Spleen (tissue), 11 donors: ENCODE measurements around the gene EVA1C. TPM values are rescaled to one million over a fixed set of nuclear protein-coding genes. Genes with fewer than 3 reads are reported as not detected.

ENCODE experiments used
- DNase-seq: peaks from one replicate; pipeline ENCODE4 v3.0.0-alpha.2; 2020
- H3K27ac ChIP-seq, 8 donors: fragments of 200-600 bp; sonication (generic) in 7 of 8; 1 replicate in 4 of 8; 2 replicates in 4 of 8; pipeline versions ENCODE4 v1.5.0 to v1.8.0; 2016 to 2021; ENCODE audit warnings: inconsistent platforms in 4 of 8, mild to moderate bottlenecking in 4 of 8, moderate library complexity in 1 of 8
- H3K27me3 ChIP-seq, 7 donors: fragments of 200-600 bp; sonication (generic) in 6 of 7; replicated peaks in 1 of 7; 1 replicate in 4 of 7; 2 replicates in 3 of 7; pipeline versions ENCODE4 v1.5.0 to v1.8.0; 2016 to 2021; ENCODE audit warnings: inconsistent platforms in 3 of 7, mild to moderate bottlenecking in 1 of 7
- H3K36me3 ChIP-seq, 6 donors: fragments of 200-600 bp; sonication (generic) in 5 of 6; 1 replicate in 4 of 6; 2 replicates in 2 of 6; pipeline versions ENCODE4 v1.5.0 to v1.8.0; 2016 to 2021; ENCODE audit warnings: inconsistent platforms in 2 of 6
- H3K4me1 ChIP-seq, 6 donors: fragments of 200-600 bp; sonication (generic) in 5 of 6; 1 replicate in 3 of 6; 2 replicates in 3 of 6; pipeline versions ENCODE4 v1.5.0 to v1.8.0; 2016 to 2021; ENCODE audit warnings: inconsistent platforms in 3 of 6
- H3K4me3 ChIP-seq, 8 donors: fragments of 200-600 bp; sonication (generic) in 7 of 8; 1 replicate in 4 of 8; 2 replicates in 4 of 8; pipeline versions ENCODE4 v1.5.0 to v1.8.0; 2016 to 2021; ENCODE audit warnings: inconsistent platforms in 4 of 8, mild to moderate bottlenecking in 4 of 8, moderate library complexity in 2 of 8
- H3K9me3 ChIP-seq, 8 donors: fragments of 200-600 bp; sonication (generic) in 7 of 8; 1 replicate in 4 of 8; 2 replicates in 4 of 8; pipeline versions ENCODE4 v1.5.0 to v1.8.0; 2016 to 2021; ENCODE audit warnings: inconsistent platforms in 4 of 8
- POLR2A ChIP-seq, 3 donors: fragments of 450-650 bp; IDR thresholded peaks; one replicate each; pipeline ENCODE4 v1.5.1; 2017; ENCODE audit warnings: antibody characterized with exemption in 3 of 3, mild to moderate bottlenecking in 1 of 3
- POLR2AphosphoS5 ChIP-seq, 3 donors: sonication (generic); formaldehyde crosslinking; IDR thresholded peaks; one replicate each; pipeline ENCODE4 v1.5.1; 2017; ENCODE audit warnings: antibody characterized with exemption in 3 of 3
- WGBS, 5 donors: extraction: QIAGEN DNeasy Blood & Tissue Kit in 3 of 5; methylation state at CpG; one replicate each; pipeline versions ENCODE4 v1.1.5 to v1.1.7; 2013 to 2018; 5-methylcytosine and 5-hydroxymethylcytosine counted together
- intact Hi-C: fragments of 100-400 bp; cut with DNase I; formaldehyde crosslinking; loops from one replicate; pipeline ENCODE4 v1.15.0; 2023; ENCODE audit warnings: low total_unique reads
- polyA plus RNA-seq, 3 donors: library from polyadenylated mRNA; stranded (reverse); fragments of 200-250 nt; gene quantifications; one replicate each; pipeline ENCODE4 v1.2.1, GENCODE V29; 2013
- total RNA-seq, 7 donors: library from RNA; depleted of rRNA in 3 of 7; stranded (reverse); fragments of >200 nt in 3 of 7; fragmentation: NEBNext Ultra II Directional in 4 of 7; extraction: Animal tissue kit (Norgen Biotek cat#: 25700) in 4 of 7; gene quantifications; one replicate each; pipeline versions ENCODE4 v1.1.0 to v1.2.1, GENCODE V29; 2016 to 2021
- TF ChIP-seq, protein P1 (sequence below), 11 experiments: fragments of 200-600 bp in 7 of 11; fragments of 450-650 bp in 4 of 11; sonication (generic) in 4 of 11; IDR thresholded peaks in 8 of 11; conservative IDR thresholded peaks in 3 of 11; 1 replicate in 7 of 11; 2 replicates in 4 of 11; pipeline versions ENCODE4 v1.4.0 to v1.8.0; 2016 to 2021; ENCODE audit warnings: antibody characterized with exemption in 11 of 11, inconsistent platforms in 4 of 11, mild to moderate bottlenecking in 1 of 11
- donor health status: healthy with polysubstance abuse.
- donor health status: DM: no; HTN: no; CAD: no; lungs with moderate emphysema.
- donor health status: DM: no; HTN: no; CAD: no.
- donor health status: Bipolar disorder and iron deficiency.
- donor health status: healthy.
- donor health status: DM: no; HTN: no; CAD: no.
- donor health status: DM: yes; HTN: yes; CAD: no.

EVA1C gene
- total and polyA plus RNA-seq, 10 donors, result 11.9 to 39.4 (median 25.4) TPM

DNA sequence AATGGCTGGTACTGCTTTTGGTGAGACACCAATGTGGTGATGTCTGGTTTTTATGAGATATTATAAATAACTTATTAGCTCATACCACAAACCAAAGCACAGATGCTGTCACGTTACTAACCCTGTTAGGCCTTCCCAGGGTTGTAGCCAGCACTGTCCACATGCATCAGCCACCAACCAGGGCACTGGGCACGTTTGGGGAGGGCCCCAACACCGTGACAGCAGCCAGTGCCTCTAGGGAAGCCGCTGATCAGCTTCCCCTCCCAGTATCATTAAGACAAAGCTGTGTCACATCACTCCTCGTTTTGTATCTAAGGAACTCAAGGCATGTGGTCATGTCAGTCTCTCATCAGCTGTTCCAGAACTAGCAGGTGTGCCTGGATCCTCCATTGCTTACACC is 33.5 kb upstream of the EVA1C start:
- WGBS, 5 donors, result 81 to 94% (median 83%) methylated on average over 3 to 5 of the region's 5 CpGs
- Histone ChIP-seq H3K27ac (no peak overlapping the region), H3K4me3 (no peak overlapping the region), H3K4me1 (no peaks in the 10 kb centered on the region), H3K36me3 (peaks cover 0 to 100% (median 49%) of the 10 kb centered on the region in 6 donors), H3K9me3 (no peaks in the 10 kb centered on the region), H3K27me3 (no peaks in the 10 kb centered on the region)
- DNase-seq, result peak; percentile 25
- TF ChIP-seq, protein P1, sequence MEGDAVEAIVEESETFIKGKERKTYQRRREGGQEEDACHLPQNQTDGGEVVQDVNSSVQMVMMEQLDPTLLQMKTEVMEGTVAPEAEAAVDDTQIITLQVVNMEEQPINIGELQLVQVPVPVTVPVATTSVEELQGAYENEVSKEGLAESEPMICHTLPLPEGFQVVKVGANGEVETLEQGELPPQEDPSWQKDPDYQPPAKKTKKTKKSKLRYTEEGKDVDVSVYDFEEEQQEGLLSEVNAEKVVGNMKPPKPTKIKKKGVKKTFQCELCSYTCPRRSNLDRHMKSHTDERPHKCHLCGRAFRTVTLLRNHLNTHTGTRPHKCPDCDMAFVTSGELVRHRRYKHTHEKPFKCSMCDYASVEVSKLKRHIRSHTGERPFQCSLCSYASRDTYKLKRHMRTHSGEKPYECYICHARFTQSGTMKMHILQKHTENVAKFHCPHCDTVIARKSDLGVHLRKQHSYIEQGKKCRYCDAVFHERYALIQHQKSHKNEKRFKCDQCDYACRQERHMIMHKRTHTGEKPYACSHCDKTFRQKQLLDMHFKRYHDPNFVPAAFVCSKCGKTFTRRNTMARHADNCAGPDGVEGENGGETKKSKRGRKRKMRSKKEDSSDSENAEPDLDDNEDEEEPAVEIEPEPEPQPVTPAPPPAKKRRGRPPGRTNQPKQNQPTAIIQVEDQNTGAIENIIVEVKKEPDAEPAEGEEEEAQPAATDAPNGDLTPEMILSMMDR (IDR thresholded peaks at IDR 0.05 in 8 of 11, conservative IDR thresholded peaks at IDR 0.05 in 3 of 11), result no peak
- no peak for TF ChIP-seq POLR2AphosphoS5 (IDR thresholded peaks at IDR 0.05)
- no peak for TF ChIP-seq POLR2A (IDR thresholded peaks at IDR 0.05)
- intact Hi-C loops, result no loop called here

DNA sequence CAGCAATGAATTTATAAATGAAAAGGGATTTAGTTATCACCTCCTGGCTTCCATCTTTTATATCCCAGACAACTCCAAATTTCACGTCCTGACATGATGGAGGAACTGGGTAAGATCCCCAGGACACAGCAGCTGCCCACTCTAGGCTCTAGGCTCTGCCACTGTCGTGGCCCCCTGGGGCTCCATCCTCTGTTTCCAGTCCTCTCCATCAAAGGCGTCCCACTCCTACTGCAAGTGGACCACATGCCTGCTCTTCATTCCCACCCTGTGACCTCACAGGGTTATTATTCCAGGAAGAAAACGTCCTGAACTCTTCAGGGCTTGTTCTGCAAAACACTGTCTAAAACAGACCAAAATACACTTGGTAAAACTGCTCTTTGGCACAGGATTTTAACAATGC is 31.6 kb upstream of the EVA1C start:
- Histone ChIP-seq H3K4me3 (no peak overlapping the region), H3K4me1 (peaks cover 0 to 1% (median 0%) of the 10 kb centered on the region in 6 donors), H3K27me3 (no peaks in the 10 kb centered on the region), H3K36me3 (peaks cover 0 to 98% (median 53%) of the 10 kb centered on the region in 6 donors), H3K9me3 (no peaks in the 10 kb centered on the region), H3K27ac (no peak overlapping the region)
- DNase-seq, result no peak
- intact Hi-C loops, result no loop called here
- TF ChIP-seq POLR2AphosphoS5 (IDR thresholded peaks at IDR 0.05) (no peak), POLR2A (IDR thresholded peaks at IDR 0.05) (no peak)
- TF ChIP-seq, protein P1 (IDR thresholded peaks at IDR 0.05 in 8 of 11, conservative IDR thresholded peaks at IDR 0.05 in 3 of 11), result no peak
- WGBS, 5 donors, result 75 to 91% (median 86%) methylated on average over 4 of the region's 4 CpGs

DNA sequence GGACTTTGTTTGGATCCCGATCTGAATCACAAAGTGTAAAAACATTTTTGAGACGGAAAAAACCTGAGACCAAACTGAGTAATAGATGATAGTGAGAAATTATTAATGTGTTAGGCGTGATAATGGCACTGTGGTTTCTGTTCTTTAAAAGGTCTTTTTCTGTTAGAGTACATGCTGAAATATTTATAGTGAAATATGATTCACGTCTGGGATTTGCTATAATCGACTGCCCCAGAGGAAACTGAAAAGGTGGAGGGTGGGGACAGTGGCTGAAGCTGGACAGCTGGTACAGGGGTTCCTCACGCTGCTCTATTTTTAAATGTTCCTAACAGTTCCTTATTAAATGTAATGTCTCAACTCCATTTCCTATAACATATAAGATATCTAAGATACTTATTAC is 30.9 kb upstream of the EVA1C start:
- Histone ChIP-seq H3K4me3 (no peak overlapping the region), H3K36me3 (peaks cover 0 to 91% (median 53%) of the 10 kb centered on the region in 6 donors), H3K27ac (no peak overlapping the region), H3K27me3 (no peaks in the 10 kb centered on the region), H3K9me3 (no peaks in the 10 kb centered on the region), H3K4me1 (peaks cover 0 to 8% (median 4%) of the 10 kb centered on the region in 6 donors)
- intact Hi-C loops, result no loop called here
- DNase-seq, result no peak
- 75 to 85% (median 78%) methylated on average over 6 of the region's 6 CpGs for WGBS, 5 donors
- no peak for TF ChIP-seq POLR2AphosphoS5 (IDR thresholded peaks at IDR 0.05)
- TF ChIP-seq, protein P1 (IDR thresholded peaks at IDR 0.05 in 8 of 11, conservative IDR thresholded peaks at IDR 0.05 in 3 of 11), result no peak
- no peak for TF ChIP-seq POLR2A (IDR thresholded peaks at IDR 0.05)

DNA sequence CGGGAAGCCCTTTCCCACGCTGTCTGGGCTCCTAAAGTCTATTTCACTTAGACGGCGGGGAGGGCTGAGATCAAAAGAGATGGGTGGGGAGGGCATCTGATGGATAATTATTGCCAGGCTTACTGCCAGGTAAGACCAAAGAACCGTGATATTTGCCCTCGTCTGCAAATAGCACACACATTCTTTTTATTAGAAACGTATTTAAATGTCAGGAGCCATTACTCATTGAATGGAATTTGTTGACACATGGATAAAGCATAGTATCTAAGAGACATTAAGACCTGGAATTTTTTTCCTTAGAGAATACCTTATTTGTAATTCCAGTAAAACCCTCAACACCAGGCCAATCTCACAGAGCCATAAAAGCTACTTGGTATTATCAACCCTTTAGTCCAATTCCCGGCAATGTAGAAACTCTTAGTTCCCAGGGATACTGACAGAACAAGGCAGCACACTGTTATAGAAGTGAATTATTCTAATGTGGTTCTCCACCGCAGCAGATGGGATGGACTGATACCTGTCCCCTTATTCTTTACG is 30.3 kb upstream of the EVA1C start:
- Histone ChIP-seq H3K36me3 (peaks cover 0 to 85% (median 52%) of the 10 kb centered on the region in 6 donors), H3K27me3 (no peaks in the 10 kb centered on the region), H3K9me3 (no peaks in the 10 kb centered on the region), H3K27ac (no peak overlapping the region), H3K4me3 (no peak overlapping the region), H3K4me1 (peaks cover 0 to 12% (median 8%) of the 10 kb centered on the region in 6 donors)
- TF ChIP-seq, protein P1 (IDR thresholded peaks at IDR 0.05 in 8 of 11, conservative IDR thresholded peaks at IDR 0.05 in 3 of 11), result no peak
- TF ChIP-seq POLR2A (IDR thresholded peaks at IDR 0.05) (no peak), POLR2AphosphoS5 (IDR thresholded peaks at IDR 0.05) (no peak)
- DNase-seq, result no peak
- WGBS, 5 donors, result 87 to 94% (median 92%) methylated on average over 10 of the region's 10 CpGs
- intact Hi-C loops, result no loop called here
